Fibroblast of villous mesenchyme (primary cell): ENCODE data around the gene MUC6. TPM values are rescaled to one million over a fixed set of nuclear protein-coding genes. Genes with fewer than 3 reads are reported as not detected.

Experiments
- DNase-seq: peaks from one replicate; pipeline ENCODE4 v3.0.0-alpha.2; 2010; ENCODE audit warnings: low read depth
- H3K4me3 ChIP-seq: 2 replicates; pipeline ENCODE4 v1.5.1; 2011; ENCODE audit warnings: low read depth, mild to moderate bottlenecking, low read length
- total RNA-seq: library from RNA; depleted of rRNA; stranded (reverse); fragments of >200 nt; gene quantifications from 2 replicates; pipeline ENCODE4 v1.2.3, GENCODE V29; 2012
- TF ChIP-seq, protein P1 (sequence below): IDR thresholded peaks from 2 replicates; pipeline ENCODE4 v1.5.1; 2012; ENCODE audit warnings: low read depth, mild to moderate bottlenecking, low read length; ENCODE audit not compliant: insufficient read depth

Gene MUC6, protein sequence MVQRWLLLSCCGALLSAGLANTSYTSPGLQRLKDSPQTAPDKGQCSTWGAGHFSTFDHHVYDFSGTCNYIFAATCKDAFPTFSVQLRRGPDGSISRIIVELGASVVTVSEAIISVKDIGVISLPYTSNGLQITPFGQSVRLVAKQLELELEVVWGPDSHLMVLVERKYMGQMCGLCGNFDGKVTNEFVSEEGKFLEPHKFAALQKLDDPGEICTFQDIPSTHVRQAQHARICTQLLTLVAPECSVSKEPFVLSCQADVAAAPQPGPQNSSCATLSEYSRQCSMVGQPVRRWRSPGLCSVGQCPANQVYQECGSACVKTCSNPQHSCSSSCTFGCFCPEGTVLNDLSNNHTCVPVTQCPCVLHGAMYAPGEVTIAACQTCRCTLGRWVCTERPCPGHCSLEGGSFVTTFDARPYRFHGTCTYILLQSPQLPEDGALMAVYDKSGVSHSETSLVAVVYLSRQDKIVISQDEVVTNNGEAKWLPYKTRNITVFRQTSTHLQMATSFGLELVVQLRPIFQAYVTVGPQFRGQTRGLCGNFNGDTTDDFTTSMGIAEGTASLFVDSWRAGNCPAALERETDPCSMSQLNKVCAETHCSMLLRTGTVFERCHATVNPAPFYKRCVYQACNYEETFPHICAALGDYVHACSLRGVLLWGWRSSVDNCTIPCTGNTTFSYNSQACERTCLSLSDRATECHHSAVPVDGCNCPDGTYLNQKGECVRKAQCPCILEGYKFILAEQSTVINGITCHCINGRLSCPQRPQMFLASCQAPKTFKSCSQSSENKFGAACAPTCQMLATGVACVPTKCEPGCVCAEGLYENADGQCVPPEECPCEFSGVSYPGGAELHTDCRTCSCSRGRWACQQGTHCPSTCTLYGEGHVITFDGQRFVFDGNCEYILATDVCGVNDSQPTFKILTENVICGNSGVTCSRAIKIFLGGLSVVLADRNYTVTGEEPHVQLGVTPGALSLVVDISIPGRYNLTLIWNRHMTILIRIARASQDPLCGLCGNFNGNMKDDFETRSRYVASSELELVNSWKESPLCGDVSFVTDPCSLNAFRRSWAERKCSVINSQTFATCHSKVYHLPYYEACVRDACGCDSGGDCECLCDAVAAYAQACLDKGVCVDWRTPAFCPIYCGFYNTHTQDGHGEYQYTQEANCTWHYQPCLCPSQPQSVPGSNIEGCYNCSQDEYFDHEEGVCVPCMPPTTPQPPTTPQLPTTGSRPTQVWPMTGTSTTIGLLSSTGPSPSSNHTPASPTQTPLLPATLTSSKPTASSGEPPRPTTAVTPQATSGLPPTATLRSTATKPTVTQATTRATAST (N-terminal part only)
- not detected in 2 replicates for total RNA-seq

DNA sequence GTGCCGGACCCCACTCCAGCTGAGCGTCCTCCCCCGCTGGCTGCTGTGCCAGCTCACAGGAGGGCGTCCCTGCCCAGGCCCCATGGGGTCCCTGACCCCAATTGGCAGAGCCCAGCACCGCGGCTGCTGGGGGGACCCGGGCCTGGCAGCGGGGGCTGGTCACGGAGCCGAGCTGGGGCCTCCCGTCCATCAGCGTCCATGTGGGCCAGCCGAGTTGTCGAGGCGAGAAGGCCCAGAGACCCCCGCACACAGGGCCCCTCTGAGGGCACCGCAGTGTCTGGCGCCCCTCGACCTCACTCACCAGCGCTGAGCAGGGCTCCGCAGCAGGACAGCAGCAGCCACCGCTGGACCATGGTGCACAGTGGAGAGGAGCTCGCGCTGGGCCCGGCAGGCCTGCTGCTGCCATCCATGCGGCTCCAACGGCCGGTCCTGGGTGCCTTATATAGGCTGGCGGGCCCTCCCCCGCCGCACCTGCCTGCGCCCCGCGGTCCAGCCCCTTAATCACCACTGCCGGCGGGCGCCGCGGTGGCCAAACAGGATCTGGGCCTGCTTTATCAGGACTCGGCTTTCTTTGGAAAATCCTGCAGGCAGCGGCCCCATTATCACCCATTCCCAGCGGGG is at the start of gene MUC6:
TSS of gene MUC6 (minus strand) at position 416 of the 621 bp plus-strand sequence. CDS start at position 353, 63 bp downstream.
- TF ChIP-seq, protein P1, sequence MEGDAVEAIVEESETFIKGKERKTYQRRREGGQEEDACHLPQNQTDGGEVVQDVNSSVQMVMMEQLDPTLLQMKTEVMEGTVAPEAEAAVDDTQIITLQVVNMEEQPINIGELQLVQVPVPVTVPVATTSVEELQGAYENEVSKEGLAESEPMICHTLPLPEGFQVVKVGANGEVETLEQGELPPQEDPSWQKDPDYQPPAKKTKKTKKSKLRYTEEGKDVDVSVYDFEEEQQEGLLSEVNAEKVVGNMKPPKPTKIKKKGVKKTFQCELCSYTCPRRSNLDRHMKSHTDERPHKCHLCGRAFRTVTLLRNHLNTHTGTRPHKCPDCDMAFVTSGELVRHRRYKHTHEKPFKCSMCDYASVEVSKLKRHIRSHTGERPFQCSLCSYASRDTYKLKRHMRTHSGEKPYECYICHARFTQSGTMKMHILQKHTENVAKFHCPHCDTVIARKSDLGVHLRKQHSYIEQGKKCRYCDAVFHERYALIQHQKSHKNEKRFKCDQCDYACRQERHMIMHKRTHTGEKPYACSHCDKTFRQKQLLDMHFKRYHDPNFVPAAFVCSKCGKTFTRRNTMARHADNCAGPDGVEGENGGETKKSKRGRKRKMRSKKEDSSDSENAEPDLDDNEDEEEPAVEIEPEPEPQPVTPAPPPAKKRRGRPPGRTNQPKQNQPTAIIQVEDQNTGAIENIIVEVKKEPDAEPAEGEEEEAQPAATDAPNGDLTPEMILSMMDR, result no peak
- H3K4me3 ChIP-seq, result no peak within 1 kb of the TSS
- DNase-seq, result no peak

DNA sequence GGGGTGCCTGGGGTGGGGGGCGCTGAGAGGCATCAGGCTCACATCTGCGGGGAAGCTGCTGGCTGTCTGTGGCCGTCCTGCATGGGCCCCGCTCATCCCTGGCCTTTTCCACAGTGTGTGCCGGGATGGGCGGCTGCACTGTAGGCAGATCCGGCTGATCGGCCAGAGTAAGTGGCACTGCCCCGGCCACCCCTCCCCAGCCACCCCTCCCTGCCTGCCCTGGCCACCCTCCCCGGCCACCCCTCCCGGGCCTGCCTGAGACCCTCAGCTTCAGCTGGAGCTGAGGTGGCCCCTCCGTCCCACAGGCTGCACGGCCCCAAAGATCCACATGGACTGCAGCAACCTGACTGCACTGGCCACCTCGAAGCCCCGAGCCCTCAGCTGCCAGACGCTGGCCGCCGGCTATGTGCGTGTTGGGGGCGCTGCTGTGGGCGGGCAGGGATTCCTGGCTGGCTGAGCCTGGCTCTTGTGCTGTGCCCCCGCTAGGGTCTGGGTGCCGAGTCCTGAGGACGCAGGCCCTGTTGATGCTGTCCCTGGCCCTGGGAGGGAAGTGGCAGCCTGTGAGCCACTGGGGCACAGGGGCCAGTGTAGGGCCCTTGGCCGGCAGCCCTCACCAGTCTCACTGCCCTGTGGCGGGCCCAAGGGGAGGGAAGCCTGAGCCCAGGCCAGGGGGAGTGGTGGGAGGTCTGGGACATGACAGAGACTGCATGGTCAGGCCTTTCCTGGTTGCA is 49.1 kb upstream of the MUC6 start:
- TF ChIP-seq, protein P1, result no peak
- no peak for DNase-seq
- H3K4me3 ChIP-seq, result no peak overlapping the region

DNA sequence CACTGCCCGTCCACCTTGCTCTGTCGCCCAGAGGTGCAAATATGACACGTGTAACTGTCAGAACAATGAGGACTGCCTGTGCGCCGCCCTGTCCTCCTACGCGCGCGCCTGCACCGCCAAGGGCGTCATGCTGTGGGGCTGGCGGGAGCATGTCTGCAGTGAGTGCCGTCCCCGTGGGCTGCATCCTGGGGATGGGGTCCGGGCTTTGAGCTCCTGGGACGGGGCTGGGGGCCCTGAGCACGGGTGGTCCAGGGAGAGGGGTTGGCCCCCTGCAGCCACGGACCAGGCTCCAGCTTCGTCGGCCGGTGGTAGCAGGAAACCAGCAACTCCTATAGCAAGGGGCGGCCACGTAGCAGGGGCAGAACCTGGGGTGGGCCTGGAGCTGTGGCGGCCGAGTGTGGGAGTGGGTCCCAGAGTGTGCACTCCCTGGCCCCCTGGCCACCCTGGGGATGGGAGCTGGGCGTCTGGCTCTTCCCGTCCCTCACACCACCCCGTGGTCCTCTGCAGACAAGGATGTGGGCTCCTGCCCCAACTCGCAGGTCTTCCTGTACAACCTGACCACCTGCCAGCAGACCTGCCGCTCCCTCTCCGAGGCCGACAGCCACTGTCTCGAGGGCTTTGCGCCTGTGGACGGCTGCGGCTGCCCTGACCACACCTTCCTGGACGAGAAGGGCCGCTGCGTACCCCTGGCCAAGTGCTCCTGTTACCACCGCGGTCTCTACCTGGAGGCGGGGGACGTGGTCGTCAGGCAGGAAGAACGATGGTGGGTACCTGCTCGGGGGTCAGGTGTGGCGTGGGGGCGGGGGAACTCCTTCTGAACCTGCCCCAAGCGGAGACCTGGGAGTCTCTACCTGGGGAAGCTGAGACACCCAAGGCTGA is 48.3 kb upstream of the MUC6 start:
- TF ChIP-seq, protein P1, result no peak
- DNase-seq, result no peak
- no peak overlapping the region for H3K4me3 ChIP-seq

DNA sequence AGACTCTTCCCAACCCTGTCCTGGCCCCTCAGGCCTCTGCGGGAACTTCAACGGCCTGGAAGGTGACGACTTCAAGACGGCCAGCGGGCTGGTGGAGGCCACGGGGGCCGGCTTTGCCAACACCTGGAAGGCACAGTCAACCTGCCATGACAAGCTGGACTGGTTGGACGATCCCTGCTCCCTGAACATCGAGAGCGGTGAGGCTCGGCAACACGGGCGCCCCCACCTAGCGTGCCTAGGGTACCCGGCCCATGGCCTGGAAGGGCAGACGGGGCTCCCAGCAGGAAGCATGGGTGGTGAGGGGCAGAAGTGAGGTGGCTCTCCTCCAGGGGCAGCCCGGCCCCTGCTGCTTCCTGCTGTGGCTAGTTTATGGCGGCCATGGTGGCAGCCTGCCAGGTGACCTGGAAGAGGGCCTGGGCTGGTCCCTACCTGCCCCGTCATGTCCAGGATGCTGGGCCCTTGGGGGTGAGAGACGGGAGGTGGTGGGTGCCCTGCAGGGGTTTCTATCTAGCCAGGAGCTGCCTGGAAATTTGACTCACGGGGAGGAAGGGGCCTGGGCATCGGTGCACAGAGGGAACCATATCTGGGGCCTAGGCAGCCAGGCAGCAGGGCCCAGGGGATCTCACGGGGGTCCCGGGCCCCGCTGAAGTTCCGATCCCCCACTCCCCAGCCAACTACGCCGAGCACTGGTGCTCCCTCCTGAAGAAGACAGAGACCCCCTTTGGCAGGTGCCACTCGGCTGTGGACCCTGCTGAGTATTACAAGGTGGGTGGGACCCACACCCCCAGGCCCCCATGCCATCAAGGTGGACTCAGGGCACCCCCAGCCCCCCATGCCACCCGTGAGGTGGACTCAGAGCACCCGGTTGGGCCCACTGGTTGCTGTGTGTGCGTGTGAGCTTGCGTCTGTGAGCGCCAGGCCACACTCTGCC is 47.4 kb upstream of the MUC6 start:
- no peak overlapping the region for H3K4me3 ChIP-seq
- DNase-seq, result no peak
- TF ChIP-seq, protein P1, result no peak
